T-cell (primary cell): ENCODE measurements around the gene FAM120AOS. TPM values are rescaled to one million over a fixed set of nuclear protein-coding genes. Genes with fewer than 3 reads are reported as not detected.
A peak's percentile ranks its signal among the peaks of the same experiment; 100 is the strongest.

Experiments
- ATAC-seq, 4 experiments: fragments of 200-7000 bp in 3 of 4; fragments of 150-1000 bp in 1 of 4; cut with Tn5 transposase; replicated peaks in 1 of 4; 1 replicate in 3 of 4; 2 replicates in 1 of 4; pipeline ENCODE4 v1.10.0; 2021; ENCODE audit warnings: moderate library complexity in 3 of 4, mild to moderate bottlenecking in 2 of 4, moderate number of reproducible peaks in 1 of 4
- CTCF ChIA-PET, 2 donors: fragments of 300-600 bp; sonication (Branson Sonifier 250); formaldehyde crosslinking; loops; one replicate each; lab custom pipeline; 2022; ENCODE audit warnings: antibody characterized with exemption in 2 of 2; lab: Charles Lee
- POLR2A ChIA-PET, 2 donors: fragments of 300-600 bp; sonication (Branson Sonifier 250); formaldehyde crosslinking; loops; one replicate each; lab custom pipeline; 2022; ENCODE audit warnings: antibody characterized with exemption in 2 of 2; lab: Charles Lee
- DNase-seq, 35 experiments: peaks; one replicate each; pipeline versions ENCODE4 v3.0.0 to v3.0.0-alpha.2; 2013 to 2023
- H3K27ac ChIP-seq: one replicate; pipeline ENCODE4 v1.5.1; 2013; ENCODE audit warnings: low read length
- H3K27me3 ChIP-seq, 2 experiments: replicated peaks in 1 of 2; 1 replicate in 1 of 2; 2 replicates in 1 of 2; pipeline versions ENCODE4 v1.6.1 to v1.7.0; 2013; ENCODE audit warnings: low read length in 1 of 2, mixed read lengths in 1 of 2; ENCODE audit not compliant: control insufficient read depth in 2 of 2, insufficient read depth in 2 of 2; ENCODE audit errors: extremely low read depth in 1 of 2
- H3K36me3 ChIP-seq, 2 donors: 1 replicate in 1 of 2; 2 replicates in 1 of 2; pipeline versions ENCODE4 v1.6.1 to v1.7.0; 2013; ENCODE audit warnings: low read length in 1 of 2; ENCODE audit not compliant: control insufficient read depth in 2 of 2, insufficient read depth in 1 of 2; ENCODE audit errors: extremely low read depth in 1 of 2
- H3K4me1 ChIP-seq, 2 experiments: 1 replicate in 1 of 2; 2 replicates in 1 of 2; pipeline versions ENCODE4 v1.6.1 to v1.7.0; 2013; ENCODE audit warnings: low read length in 2 of 2, mixed read lengths in 1 of 2; ENCODE audit not compliant: insufficient read depth in 2 of 2, control insufficient read depth in 1 of 2; ENCODE audit errors: extremely low read depth in 1 of 2
- H3K4me3 ChIP-seq, 2 donors: 1 replicate in 1 of 2; 2 replicates in 1 of 2; pipeline versions ENCODE4 v1.5.1 to v1.7.0; 2013; ENCODE audit warnings: mild to moderate bottlenecking in 2 of 2, low read length in 1 of 2, moderate library complexity in 1 of 2; ENCODE audit not compliant: control insufficient read depth in 1 of 2; ENCODE audit errors: extremely low read depth in 1 of 2
- H3K9me3 ChIP-seq: 2 replicates; pipeline ENCODE4 v1.7.0; 2013
- H3K27ac Mint-ChIP-seq, 2 donors: one replicate each; pipeline ENCODE4 v1.8.0; 2020 to 2021; ENCODE audit warnings: mild to moderate bottlenecking in 2 of 2, mixed read lengths in 2 of 2
- H3K27me3 Mint-ChIP-seq, 2 donors: one replicate each; pipeline ENCODE4 v1.8.0; 2021 to 2022; ENCODE audit warnings: mixed read lengths in 2 of 2
- H3K36me3 Mint-ChIP-seq: one replicate; pipeline ENCODE4 v1.8.0; 2021; ENCODE audit warnings: mixed read lengths
- H3K4me1 Mint-ChIP-seq, 3 donors: one replicate each; pipeline ENCODE4 v1.8.0; 2020 to 2022; ENCODE audit warnings: mixed read lengths in 3 of 3, mild to moderate bottlenecking in 1 of 3
- H3K4me3 Mint-ChIP-seq, 3 donors: one replicate each; pipeline ENCODE4 v1.8.0; 2020 to 2022; ENCODE audit warnings: mild to moderate bottlenecking in 3 of 3, mixed read lengths in 3 of 3, moderate library complexity in 3 of 3
- H3K9me3 Mint-ChIP-seq, 3 donors: one replicate each; pipeline ENCODE4 v1.8.0; 2020 to 2022; ENCODE audit warnings: mixed read lengths in 3 of 3
- WGBS: methylation state at CpG from one replicate; pipeline ENCODE4 v1.1.5; 2013; ENCODE audit warnings: missing lambda C conversion rate; ENCODE audit not compliant: insufficient coverage; 5-methylcytosine and 5-hydroxymethylcytosine counted together
- total RNA-seq, 35 experiments: library from RNA in 6 of 35; stranded (reverse) in 6 of 35; fragments of 120-200 nt in 1 of 35; gene quantifications; one replicate each; pipeline versions ENCODE4 v1.2.1 to v1.2.4 and lab custom pipeline; 2013 to 2026

The FAM120AOS gene
- total RNA-seq, 5 donors from 2014 or later (not counting 1 experiment from before 2014, with no cell fraction given), result 35.7 to 44.0 (median 41.4) TPM

- DNase-seq (no peak), ATAC-seq (no peak)
- WGBS, result no CpG with 5 or more reads among the region's 1 CpG
- H3K36me3 ChIP-seq, result no peaks in the 10 kb centered on the region
- peak overlapping the region; percentile 50 for H3K27ac ChIP-seq
- Mint-ChIP-seq H3K36me3 (peaks cover 10% of the 10 kb centered on the region), H3K9me3 (no peaks in the 10 kb centered on the region), H3K4me3 (no peak overlapping the region), H3K27ac (peak overlapping the region; percentile 66 to 81), H3K27me3 (no peaks in the 10 kb centered on the region), H3K4me1 (peaks cover 68 to 81% (median 71%) of the 10 kb centered on the region in 3 donors)
- H3K4me3 ChIP-seq, result no peak overlapping the region
- ChIA-PET POLR2A (no interaction called here), CTCF (interaction anchor here in 1 of 2 donors (1.3 kb wide), 1 partner anchor 110 kb away, joined by 5 read pairs; no protein-coding TSS in a partner anchor)
- no peaks in the 10 kb centered on the region for H3K9me3 ChIP-seq
- H3K27me3 ChIP-seq, result no peaks in the 10 kb centered on the region
- H3K4me1 ChIP-seq, result peaks cover 21 to 35% of the 10 kb centered on the region in 2 experiments
These were observed 2.6 kb upstream of the FAM120AOS start for GRCh38 chr9:93456022-93456421.

- Histone ChIP-seq H3K9me3 (no peaks in the 10 kb centered on the region), H3K27ac (peak overlapping the region; percentile 70), H3K4me3 (peak overlapping the region; percentile 80 to 94), H3K27me3 (no peaks in the 10 kb centered on the region), H3K4me1 (peaks cover 32 to 34% of the 10 kb centered on the region in 2 experiments), H3K36me3 (peaks cover 0 to 11% of the 10 kb centered on the region in 2 donors)
- CTCF ChIA-PET, result interaction anchor here in 1 of 2 donors (2.2 to 2.4 kb wide), 2 partner anchors 13 to 114 kb away, joined by 12 to 14 read pairs; no protein-coding TSS in a partner anchor
- no peak for ATAC-seq
- Mint-ChIP-seq H3K27ac (peak overlapping the region; percentile 93 to 96), H3K36me3 (peaks cover 9% of the 10 kb centered on the region), H3K4me3 (peak overlapping the region; percentile 88 to 94 (median 90)), H3K27me3 (no peaks in the 10 kb centered on the region), H3K4me1 (peaks cover 55 to 65% (median 58%) of the 10 kb centered on the region in 3 donors), H3K9me3 (no peaks in the 10 kb centered on the region)
- POLR2A ChIA-PET, result no interaction called here
- DNase-seq, result peak in 6 of 35 experiments; percentile 4 to 22 (median 6)
- 0% methylated on average over 9 of the region's 10 CpGs for WGBS
These were observed 703 bp downstream of the FAM120AOS start for GRCh38 chr9:93452710-93453046.

GRCh38 chr9:93451849-93452709 lies 1.3 kb downstream of the FAM120AOS start:
- Mint-ChIP-seq H3K36me3 (peaks cover 15% of the 10 kb centered on the region), H3K27ac (peak overlapping the region; percentile 96), H3K4me3 (peak overlapping the region; percentile 88 to 94 (median 90)), H3K4me1 (peaks cover 54 to 59% (median 56%) of the 10 kb centered on the region in 3 donors), H3K27me3 (no peaks in the 10 kb centered on the region), H3K9me3 (no peaks in the 10 kb centered on the region)
- DNase-seq (peak in 31 of 35 experiments; percentile 9 to 57 (median 26)), ATAC-seq (peak in 3 of 4 experiments; percentile 20 to 28 (median 22))
- H3K36me3 ChIP-seq, result peaks cover 0 to 17% of the 10 kb centered on the region in 2 donors
- peak overlapping the region; percentile 80 to 94 for H3K4me3 ChIP-seq
- under 1% methylated on average over 92 of the region's 92 CpGs for WGBS
- POLR2A ChIA-PET, result no interaction called here
- H3K4me1 ChIP-seq, result peaks cover 32 to 34% of the 10 kb centered on the region in 2 experiments
- H3K27me3 ChIP-seq, result no peaks in the 10 kb centered on the region
- no peaks in the 10 kb centered on the region for H3K9me3 ChIP-seq
- H3K27ac ChIP-seq, result peak overlapping the region; percentile 75
- CTCF ChIA-PET, result no interaction called here

GRCh38 chr9:93450945-93451815 lies 2.2 kb downstream of the FAM120AOS start, which contains the start of gene FAM120A:
FAM120A (plus strand) TSS chr9:93451685; CDS start chr9:93451916, 231 bp downstream.
- Mint-ChIP-seq H3K4me3 (peak within 1 kb of the TSS; percentile 88 to 94 (median 91)), H3K9me3 (no peaks in the 10 kb centered on the region), H3K36me3 (peaks cover 24% of the 10 kb centered on the region), H3K27ac (peak within 1 kb of the TSS; percentile 96), H3K4me1 (peaks cover 45 to 50% (median 49%) of the 10 kb centered on the region in 3 donors), H3K27me3 (no peaks in the 10 kb centered on the region)
- peak; percentile 41 to 91 (median 68) for DNase-seq
- no peaks in the 10 kb centered on the region for H3K9me3 ChIP-seq
- under 1% methylated on average over 90 of the region's 100 CpGs for WGBS
- peaks cover 0 to 25% of the 10 kb centered on the region in 2 donors for H3K36me3 ChIP-seq
- CTCF ChIA-PET, result no interaction called here
- H3K4me1 ChIP-seq, result peaks cover 27 to 32% of the 10 kb centered on the region in 2 experiments
- POLR2A ChIA-PET, result interaction anchor here in 1 of 2 donors (0.6 kb wide), 1 partner anchor 135 kb away, joined by 4 read pairs; no protein-coding TSS in a partner anchor
- ATAC-seq, result peak; percentile 76 to 83 (median 80)
- peak within 1 kb of the TSS; percentile 89 for H3K27ac ChIP-seq
- peak within 1 kb of the TSS; percentile 90 to 94 for H3K4me3 ChIP-seq
- H3K27me3 ChIP-seq, result no peaks in the 10 kb centered on the region

GRCh38 chr9:93447655-93448054 lies 5.7 kb downstream of the FAM120AOS start:
- DNase-seq, result no peak
- ChIA-PET CTCF (interaction anchor here in 1 of 2 donors (0.9 kb wide), 1 partner anchor 24 kb away, joined by 5 read pairs; no protein-coding TSS in a partner anchor), POLR2A (interaction anchor here in 1 of 2 donors (0.7 kb wide), 1 partner anchor 17 kb away, joined by 3 read pairs; no protein-coding TSS in a partner anchor)
- ATAC-seq, result no peak
- no peak overlapping the region for H3K4me3 ChIP-seq
- Mint-ChIP-seq H3K27me3 (no peaks in the 10 kb centered on the region), H3K27ac (no peak overlapping the region), H3K36me3 (peaks cover 33% of the 10 kb centered on the region), H3K4me1 (peaks cover 17 to 25% (median 20%) of the 10 kb centered on the region in 3 donors), H3K4me3 (no peak overlapping the region), H3K9me3 (no peaks in the 10 kb centered on the region)
- H3K27ac ChIP-seq, result no peak overlapping the region
- H3K4me1 ChIP-seq, result peaks cover 11 to 17% of the 10 kb centered on the region in 2 experiments
- H3K36me3 ChIP-seq, result peaks cover 0 to 30% of the 10 kb centered on the region in 2 donors
- H3K9me3 ChIP-seq, result no peaks in the 10 kb centered on the region
- no CpG with 5 or more reads among the region's 4 CpGs for WGBS
- H3K27me3 ChIP-seq, result no peaks in the 10 kb centered on the region
